ENCODE results near the gene KCNG2.

KCNG2 gene

GRCh38 chr18:79779700-79780190 is 18.0 kb upstream of the KCNG2 start:
- Histone ChIP-seq H3K9me3 (ENCODE audit: insufficient read depth, low read length) (no peaks in the 10 kb centered on the region), H2AFZ (ENCODE audit: low read depth, low read length, severe bottlenecking) (no peak overlapping the region), H3K9ac (ENCODE audit: low read length) (no peak overlapping the region), H3K27me3 (ENCODE audit: low read length) (no peaks in the 10 kb centered on the region), H3K4me2 (ENCODE audit: low read depth, low read length, poor library complexity, severe bottlenecking) (no peak overlapping the region), H3K9me2 (replicated peaks; ENCODE audit: insufficient read depth, low read length) (no peaks in the 10 kb centered on the region), H3F3A (ENCODE audit: insufficient read depth) (no peaks in the 10 kb centered on the region), H3K27ac (ENCODE audit: low read depth, low read length) (no peak overlapping the region), H3K79me2 (ENCODE audit: insufficient read depth, low read length) (no peaks in the 10 kb centered on the region), H3K36me3 (ENCODE audit: low read length) (no peaks in the 10 kb centered on the region), H3K4me3 (ENCODE audit: insufficient read depth, low read length, poor library complexity, severe bottlenecking) (no peak overlapping the region), H4K20me1 (ENCODE audit: low read depth, low read length) (no peaks in the 10 kb centered on the region)
- no peak for TF ChIP-seq EZH2phosphoT487 (conservative IDR thresholded peaks at IDR 0.05; ENCODE audit: low read length)
- TF ChIP-seq, protein P1, sequence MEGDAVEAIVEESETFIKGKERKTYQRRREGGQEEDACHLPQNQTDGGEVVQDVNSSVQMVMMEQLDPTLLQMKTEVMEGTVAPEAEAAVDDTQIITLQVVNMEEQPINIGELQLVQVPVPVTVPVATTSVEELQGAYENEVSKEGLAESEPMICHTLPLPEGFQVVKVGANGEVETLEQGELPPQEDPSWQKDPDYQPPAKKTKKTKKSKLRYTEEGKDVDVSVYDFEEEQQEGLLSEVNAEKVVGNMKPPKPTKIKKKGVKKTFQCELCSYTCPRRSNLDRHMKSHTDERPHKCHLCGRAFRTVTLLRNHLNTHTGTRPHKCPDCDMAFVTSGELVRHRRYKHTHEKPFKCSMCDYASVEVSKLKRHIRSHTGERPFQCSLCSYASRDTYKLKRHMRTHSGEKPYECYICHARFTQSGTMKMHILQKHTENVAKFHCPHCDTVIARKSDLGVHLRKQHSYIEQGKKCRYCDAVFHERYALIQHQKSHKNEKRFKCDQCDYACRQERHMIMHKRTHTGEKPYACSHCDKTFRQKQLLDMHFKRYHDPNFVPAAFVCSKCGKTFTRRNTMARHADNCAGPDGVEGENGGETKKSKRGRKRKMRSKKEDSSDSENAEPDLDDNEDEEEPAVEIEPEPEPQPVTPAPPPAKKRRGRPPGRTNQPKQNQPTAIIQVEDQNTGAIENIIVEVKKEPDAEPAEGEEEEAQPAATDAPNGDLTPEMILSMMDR (IDR thresholded peaks at IDR 0.05; ENCODE audit: insufficient read depth, low read length, poor library complexity, severe bottlenecking) = no peak

GRCh38 chr18:79780547-79780946 is 17.2 kb upstream of the KCNG2 start:
- H3K4me2 ChIP-seq (ENCODE audit: low read depth, low read length, poor library complexity, severe bottlenecking) = no peak overlapping the region

GRCh38 chr18:79781331-79781941 is 16.3 kb upstream of the KCNG2 start:
- TF ChIP-seq EZH2phosphoT487 (conservative IDR thresholded peaks at IDR 0.05; ENCODE audit: low read length) = no peak
- TF ChIP-seq, protein P1 (IDR thresholded peaks at IDR 0.05; ENCODE audit: insufficient read depth, low read length, poor library complexity, severe bottlenecking) = no peak
- Histone ChIP-seq H3K79me2 (ENCODE audit: insufficient read depth, low read length) (no peaks in the 10 kb centered on the region), H3K9me2 (replicated peaks; ENCODE audit: insufficient read depth, low read length) (no peaks in the 10 kb centered on the region), H3K9me3 (ENCODE audit: insufficient read depth, low read length) (no peaks in the 10 kb centered on the region), H3K4me2 (ENCODE audit: low read depth, low read length, poor library complexity, severe bottlenecking) (no peak overlapping the region), H3K4me3 (ENCODE audit: insufficient read depth, low read length, poor library complexity, severe bottlenecking) (no peak overlapping the region), H3K27ac (ENCODE audit: low read depth, low read length) (no peak overlapping the region), H3K36me3 (ENCODE audit: low read length) (no peaks in the 10 kb centered on the region), H4K20me1 (ENCODE audit: low read depth, low read length) (no peaks in the 10 kb centered on the region), H3F3A (ENCODE audit: insufficient read depth) (no peaks in the 10 kb centered on the region), H2AFZ (ENCODE audit: low read depth, low read length, severe bottlenecking) (no peak overlapping the region), H3K27me3 (ENCODE audit: low read length) (no peaks in the 10 kb centered on the region), H3K9ac (ENCODE audit: low read length) (no peak overlapping the region)

More at GRCh38 chr18:79780547-79780946, 17.2 kb upstream of the KCNG2 start:
- Histone ChIP-seq H3K36me3 (ENCODE audit: low read length) (no peaks in the 10 kb centered on the region), H3F3A (ENCODE audit: insufficient read depth) (no peaks in the 10 kb centered on the region), H3K79me2 (ENCODE audit: insufficient read depth, low read length) (no peaks in the 10 kb centered on the region), H2AFZ (ENCODE audit: low read depth, low read length, severe bottlenecking) (no peak overlapping the region), H3K27me3 (ENCODE audit: low read length) (no peaks in the 10 kb centered on the region), H3K9me2 (replicated peaks; ENCODE audit: insufficient read depth, low read length) (no peaks in the 10 kb centered on the region), H3K9ac (ENCODE audit: low read length) (no peak overlapping the region), H3K4me3 (ENCODE audit: insufficient read depth, low read length, poor library complexity, severe bottlenecking) (no peak overlapping the region), H3K27ac (ENCODE audit: low read depth, low read length) (no peak overlapping the region), H3K9me3 (ENCODE audit: insufficient read depth, low read length) (no peaks in the 10 kb centered on the region), H4K20me1 (ENCODE audit: low read depth, low read length) (no peaks in the 10 kb centered on the region)
- TF ChIP-seq EZH2phosphoT487 (conservative IDR thresholded peaks at IDR 0.05; ENCODE audit: low read length) = no peak
- TF ChIP-seq, protein P1 (IDR thresholded peaks at IDR 0.05; ENCODE audit: insufficient read depth, low read length, poor library complexity, severe bottlenecking) = no peak

All from SU-DHL-6 (cell line).